MM.1S (cell line): ENCODE data around the gene CHD2.

Source experiments
- DNase-seq: peaks from one replicate; pipeline ENCODE4 v3.0.0-alpha.2; 2015
- H2AFZ ChIP-seq: fragments of 300-600 bp; sonication (generic); 2 replicates; pipeline ENCODE4 v1.6.0; 2016; ENCODE audit warnings: antibody characterized with exemption, low read length
- H3F3A ChIP-seq: fragments of 300-600 bp; sonication (generic); 2 replicates; pipeline ENCODE4 v1.6.1; 2016; ENCODE audit warnings: mild to moderate bottlenecking, antibody characterized with exemption, low read length, moderate library complexity, mixed read lengths; ENCODE audit not compliant: insufficient read depth
- H3K27ac ChIP-seq: fragments of 300-600 bp; sonication (generic); 2 replicates; pipeline ENCODE4 v1.5.1; 2016; ENCODE audit warnings: mild to moderate bottlenecking, low read length
- H3K27me3 ChIP-seq: fragments of 300-600 bp; sonication (generic); replicated peaks from 2 replicates; pipeline ENCODE4 v1.6.0; 2016; ENCODE audit warnings: low read length; ENCODE audit not compliant: insufficient read depth
- H3K36me3 ChIP-seq: fragments of 300-600 bp; sonication (generic); replicated peaks from 2 replicates; pipeline ENCODE4 v1.6.1; 2016; ENCODE audit warnings: mild to moderate bottlenecking, low read length, mixed read lengths; ENCODE audit not compliant: insufficient read depth
- H3K4me1 ChIP-seq: fragments of 300-600 bp; sonication (generic); 2 replicates; pipeline ENCODE4 v1.6.1; 2016; ENCODE audit warnings: low read length, mixed read lengths
- H3K4me2 ChIP-seq: fragments of 300-600 bp; sonication (generic); 2 replicates; pipeline ENCODE4 v1.6.0; 2016; ENCODE audit warnings: low read depth, low read length
- H3K4me3 ChIP-seq: fragments of 300-600 bp; sonication (generic); 2 replicates; pipeline ENCODE4 v1.5.1; 2016; ENCODE audit warnings: low read length, mixed read lengths
- H3K79me2 ChIP-seq: fragments of 300-600 bp; sonication (generic); 2 replicates; pipeline ENCODE4 v1.6.1; 2016; ENCODE audit warnings: mixed run types, low read length, mixed read lengths
- H3K9ac ChIP-seq: fragments of 300-600 bp; sonication (generic); 2 replicates; pipeline ENCODE4 v1.6.1; 2016; ENCODE audit warnings: low read length, mixed read lengths
- H3K9me2 ChIP-seq: fragments of 300-600 bp; sonication (generic); replicated peaks from 2 replicates; pipeline ENCODE4 v1.6.1; 2016; ENCODE audit warnings: mild to moderate bottlenecking, low read length, mixed read lengths; ENCODE audit not compliant: insufficient read depth
- H3K9me3 ChIP-seq: fragments of 300-600 bp; sonication (generic); replicated peaks from 2 replicates; pipeline ENCODE4 v1.6.1; 2016; ENCODE audit warnings: mild to moderate bottlenecking, low read length, mixed read lengths; ENCODE audit not compliant: insufficient read depth
- H4K20me1 ChIP-seq: fragments of 300-600 bp; sonication (generic); 2 replicates; pipeline ENCODE4 v1.6.1; 2016; ENCODE audit warnings: mild to moderate bottlenecking, low read length, moderate library complexity, mixed read lengths; ENCODE audit not compliant: insufficient read depth
- EZH2 ChIP-seq: fragments of 300-600 bp; sonication (generic); optimal IDR thresholded peaks from 2 replicates; pipeline ENCODE3; 2017; ENCODE audit warnings: low read depth, mild to moderate bottlenecking, antibody characterized with exemption, low read length, mixed read lengths
- EZH2phosphoT487 ChIP-seq: fragments of 300-600 bp; sonication (generic); IDR thresholded peaks from 2 replicates; pipeline ENCODE4 v1.6.1; 2018; ENCODE audit warnings: antibody characterized with exemption, low read length
- TF ChIP-seq, protein P1 (sequence below): fragments of 300-600 bp; sonication (generic); IDR thresholded peaks from 2 replicates; pipeline ENCODE4 v1.5.1; 2016; ENCODE audit warnings: antibody characterized with exemption, low read length, mixed read lengths

CHD2 gene

DNA sequence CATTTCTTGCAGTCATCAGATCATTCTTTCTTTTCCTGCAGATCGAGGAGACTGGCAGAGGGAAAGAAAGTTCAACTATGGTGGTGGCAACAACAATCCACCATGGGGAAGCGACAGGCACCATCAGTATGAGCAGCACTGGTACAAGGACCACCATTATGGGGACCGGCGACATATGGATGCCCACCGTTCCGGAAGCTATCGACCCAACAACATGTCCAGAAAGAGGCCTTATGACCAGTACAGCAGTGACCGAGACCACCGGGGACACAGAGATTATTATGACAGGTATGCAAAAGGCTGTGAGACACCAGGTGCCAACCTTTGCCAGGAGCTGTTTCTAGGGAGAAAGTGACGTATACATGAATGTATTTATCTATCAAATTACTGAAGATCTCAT is 119.8 kb downstream of the CHD2 start:
- no peak for DNase-seq
- H3K36me3 ChIP-seq, result peaks cover 29% of the 10 kb centered on the region
- no peaks in the 10 kb centered on the region for H4K20me1 ChIP-seq
- H3K9me3 ChIP-seq, result no peaks in the 10 kb centered on the region
- H3K27me3 ChIP-seq, result no peaks in the 10 kb centered on the region
- peaks cover 15% of the 10 kb centered on the region for H3K4me1 ChIP-seq
- peaks cover 10% of the 10 kb centered on the region for H3F3A ChIP-seq
- H3K9me2 ChIP-seq, result no peaks in the 10 kb centered on the region
- TF ChIP-seq EZH2 (no peak), EZH2phosphoT487 (no peak)
- TF ChIP-seq, protein P1, sequence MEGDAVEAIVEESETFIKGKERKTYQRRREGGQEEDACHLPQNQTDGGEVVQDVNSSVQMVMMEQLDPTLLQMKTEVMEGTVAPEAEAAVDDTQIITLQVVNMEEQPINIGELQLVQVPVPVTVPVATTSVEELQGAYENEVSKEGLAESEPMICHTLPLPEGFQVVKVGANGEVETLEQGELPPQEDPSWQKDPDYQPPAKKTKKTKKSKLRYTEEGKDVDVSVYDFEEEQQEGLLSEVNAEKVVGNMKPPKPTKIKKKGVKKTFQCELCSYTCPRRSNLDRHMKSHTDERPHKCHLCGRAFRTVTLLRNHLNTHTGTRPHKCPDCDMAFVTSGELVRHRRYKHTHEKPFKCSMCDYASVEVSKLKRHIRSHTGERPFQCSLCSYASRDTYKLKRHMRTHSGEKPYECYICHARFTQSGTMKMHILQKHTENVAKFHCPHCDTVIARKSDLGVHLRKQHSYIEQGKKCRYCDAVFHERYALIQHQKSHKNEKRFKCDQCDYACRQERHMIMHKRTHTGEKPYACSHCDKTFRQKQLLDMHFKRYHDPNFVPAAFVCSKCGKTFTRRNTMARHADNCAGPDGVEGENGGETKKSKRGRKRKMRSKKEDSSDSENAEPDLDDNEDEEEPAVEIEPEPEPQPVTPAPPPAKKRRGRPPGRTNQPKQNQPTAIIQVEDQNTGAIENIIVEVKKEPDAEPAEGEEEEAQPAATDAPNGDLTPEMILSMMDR, result no peak
- H3K4me3 ChIP-seq, result no peak overlapping the region
- no peak overlapping the region for H3K4me2 ChIP-seq
- no peak overlapping the region for H3K9ac ChIP-seq
- peaks cover 17% of the 10 kb centered on the region for H3K79me2 ChIP-seq
- no peak overlapping the region for H2AFZ ChIP-seq
- H3K27ac ChIP-seq, result no peak overlapping the region

DNA sequence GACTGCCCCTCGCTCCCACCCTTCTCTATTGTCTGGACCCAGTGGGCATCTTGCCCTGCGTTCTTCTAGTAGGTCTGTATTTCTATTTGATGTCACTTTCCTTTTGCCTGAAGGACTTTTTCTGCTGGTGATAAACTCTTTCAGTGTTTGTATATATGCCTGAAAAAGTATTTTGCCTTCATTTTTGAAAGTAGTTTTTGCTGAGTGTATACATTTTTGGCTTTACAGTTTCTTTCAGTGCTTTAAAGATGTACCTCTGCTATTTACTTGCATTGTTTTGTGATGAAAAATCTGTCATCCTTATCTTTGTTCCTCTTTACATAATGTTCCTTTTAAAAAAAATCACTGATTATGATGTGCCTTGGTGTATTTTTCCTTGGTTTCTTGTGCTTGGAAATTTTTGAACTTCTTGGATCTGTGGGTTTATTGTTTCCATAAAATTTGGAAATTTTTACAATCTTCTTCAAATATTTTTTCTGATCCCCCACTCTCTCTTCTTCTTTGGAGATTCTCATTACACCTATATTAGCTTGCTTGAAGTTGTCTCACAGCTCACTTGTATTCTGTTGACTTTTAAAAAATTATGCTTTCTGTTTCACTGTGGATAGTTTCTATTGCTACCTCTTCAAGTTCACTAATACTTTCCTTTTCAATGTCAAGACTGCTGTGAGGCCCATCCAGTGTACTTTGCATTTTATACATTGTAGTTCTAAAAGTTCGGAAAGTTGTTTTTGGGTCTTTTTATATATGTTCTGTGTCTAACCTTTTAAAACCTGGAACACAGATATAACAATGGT is 121.0 kb downstream of the CHD2 start:
- Histone ChIP-seq H3K36me3 (peaks cover 23% of the 10 kb centered on the region), H2AFZ (no peak overlapping the region), H4K20me1 (no peaks in the 10 kb centered on the region), H3K4me3 (no peak overlapping the region), H3K4me1 (peaks cover 21% of the 10 kb centered on the region), H3K9me3 (no peaks in the 10 kb centered on the region), H3K4me2 (no peak overlapping the region), H3K27me3 (no peaks in the 10 kb centered on the region), H3K27ac (no peak overlapping the region; the same call in 1 of the 2 replicates), H3K9ac (no peak overlapping the region), H3K79me2 (peaks cover 17% of the 10 kb centered on the region), H3F3A (peaks cover 10% of the 10 kb centered on the region), H3K9me2 (no peaks in the 10 kb centered on the region)
- TF ChIP-seq EZH2, result no peak
- TF ChIP-seq, protein P1, result no peak
- no peak for TF ChIP-seq EZH2phosphoT487
- DNase-seq, result peak; percentile 64

DNA sequence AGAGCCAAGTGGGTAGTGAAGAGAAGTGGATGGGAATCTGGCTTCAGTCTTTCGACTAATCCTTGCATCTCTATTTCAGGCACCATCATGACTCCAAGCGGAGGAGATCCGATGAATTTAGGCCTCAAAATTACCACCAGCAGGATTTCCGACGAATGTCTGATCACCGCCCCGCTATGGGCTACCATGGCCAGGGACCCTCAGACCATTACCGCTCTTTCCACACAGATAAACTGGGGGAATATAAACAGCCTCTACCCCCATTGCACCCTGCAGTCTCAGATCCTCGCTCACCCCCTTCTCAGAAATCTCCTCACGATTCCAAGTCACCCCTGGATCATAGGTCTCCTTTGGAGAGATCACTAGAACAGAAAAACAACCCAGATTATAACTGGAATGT is 124.2 kb downstream of the CHD2 start:
- Histone ChIP-seq H3K4me3 (no peak overlapping the region), H3K9me2 (no peaks in the 10 kb centered on the region), H3K27ac (no peak overlapping the region), H3K4me2 (no peak overlapping the region), H4K20me1 (no peaks in the 10 kb centered on the region), H3K9me3 (no peaks in the 10 kb centered on the region), H3K36me3 (peaks cover 21% of the 10 kb centered on the region), H3K9ac (no peak overlapping the region), H3F3A (peaks cover 17% of the 10 kb centered on the region), H2AFZ (no peak overlapping the region), H3K79me2 (peaks cover 17% of the 10 kb centered on the region), H3K4me1 (peaks cover 21% of the 10 kb centered on the region), H3K27me3 (no peaks in the 10 kb centered on the region)
- TF ChIP-seq, protein P1, result no peak
- no peak for TF ChIP-seq EZH2
- no peak for TF ChIP-seq EZH2phosphoT487
- DNase-seq, result no peak
